ENCODE measurements around the gene LBH. TPM values are rescaled to one million over a fixed set of nuclear protein-coding genes. Genes with fewer than 3 reads are reported as not detected.

The LBH gene
- total RNA-seq, 6 experiments from 2014 or later = 4.3 to 17.6 (median 9.5) TPM

DNA sequence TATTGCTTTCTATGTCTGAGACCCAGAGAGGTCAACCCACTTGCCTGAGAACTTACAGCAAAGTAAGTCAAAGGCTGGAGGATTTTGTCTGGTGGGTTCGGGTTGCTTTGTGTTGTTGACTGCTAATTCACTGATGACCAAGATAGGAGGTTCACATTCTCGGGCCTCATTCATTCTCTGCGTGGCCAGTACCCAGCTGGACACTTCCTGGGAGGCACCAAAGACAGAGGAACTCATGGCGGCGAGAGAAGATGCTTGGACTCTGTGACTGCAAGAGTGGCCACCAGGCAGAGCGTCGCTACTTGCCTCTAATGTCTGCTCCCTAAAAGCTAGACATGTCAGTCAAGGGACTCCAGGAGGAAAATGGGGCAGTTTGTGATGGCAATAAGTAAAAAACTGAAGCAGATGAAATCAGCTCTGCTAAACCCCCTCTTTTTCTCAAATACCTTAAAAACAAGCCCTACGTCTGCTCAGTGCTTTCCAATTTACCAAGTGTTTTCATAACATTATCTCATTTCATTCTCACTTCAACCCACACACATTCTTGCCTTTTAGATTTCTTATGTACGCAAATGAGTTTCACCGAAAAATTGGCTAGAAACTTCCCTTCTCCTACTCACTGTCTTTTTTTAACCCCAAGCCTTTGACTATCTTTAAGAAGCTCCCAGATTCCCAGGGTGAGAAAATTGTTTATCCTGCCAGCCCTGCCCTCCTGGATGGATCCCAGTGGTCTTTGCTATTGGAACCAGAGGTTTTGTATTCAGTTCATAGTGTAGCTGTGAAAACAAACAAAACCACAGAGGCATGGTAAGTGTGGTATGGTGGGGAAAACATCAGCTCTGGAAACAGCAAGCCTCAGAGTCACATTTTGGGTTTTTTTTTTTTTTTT lies 4.9 kb upstream of the LBH start:
- Histone ChIP-seq H3K27me3 (no peaks in the 10 kb centered on the region), H3K4me3 (no peak overlapping the region), H3K36me3 (no peaks in the 10 kb centered on the region), H3K9me3 (no peaks in the 10 kb centered on the region), H3K27ac (peak overlapping the region; percentile 59 to 74 (median 62)), H3K4me1 (no peaks in the 10 kb centered on the region)
- WGBS (ENCODE audit: insufficient coverage, low coverage, low lambda C conversion rate, missing lambda C conversion rate) = 55% methylated on average over 6 of the region's 10 CpGs
- intact Hi-C loops (cut with DNase I) = no loop called here
- DNase-seq (no peak), ATAC-seq (no peak)
- TF ChIP-seq, protein P1, sequence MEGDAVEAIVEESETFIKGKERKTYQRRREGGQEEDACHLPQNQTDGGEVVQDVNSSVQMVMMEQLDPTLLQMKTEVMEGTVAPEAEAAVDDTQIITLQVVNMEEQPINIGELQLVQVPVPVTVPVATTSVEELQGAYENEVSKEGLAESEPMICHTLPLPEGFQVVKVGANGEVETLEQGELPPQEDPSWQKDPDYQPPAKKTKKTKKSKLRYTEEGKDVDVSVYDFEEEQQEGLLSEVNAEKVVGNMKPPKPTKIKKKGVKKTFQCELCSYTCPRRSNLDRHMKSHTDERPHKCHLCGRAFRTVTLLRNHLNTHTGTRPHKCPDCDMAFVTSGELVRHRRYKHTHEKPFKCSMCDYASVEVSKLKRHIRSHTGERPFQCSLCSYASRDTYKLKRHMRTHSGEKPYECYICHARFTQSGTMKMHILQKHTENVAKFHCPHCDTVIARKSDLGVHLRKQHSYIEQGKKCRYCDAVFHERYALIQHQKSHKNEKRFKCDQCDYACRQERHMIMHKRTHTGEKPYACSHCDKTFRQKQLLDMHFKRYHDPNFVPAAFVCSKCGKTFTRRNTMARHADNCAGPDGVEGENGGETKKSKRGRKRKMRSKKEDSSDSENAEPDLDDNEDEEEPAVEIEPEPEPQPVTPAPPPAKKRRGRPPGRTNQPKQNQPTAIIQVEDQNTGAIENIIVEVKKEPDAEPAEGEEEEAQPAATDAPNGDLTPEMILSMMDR (IDR thresholded peaks at IDR 0.05) = no peak
- TF ChIP-seq POLR2A (IDR thresholded peaks at IDR 0.05) = no peak

DNA sequence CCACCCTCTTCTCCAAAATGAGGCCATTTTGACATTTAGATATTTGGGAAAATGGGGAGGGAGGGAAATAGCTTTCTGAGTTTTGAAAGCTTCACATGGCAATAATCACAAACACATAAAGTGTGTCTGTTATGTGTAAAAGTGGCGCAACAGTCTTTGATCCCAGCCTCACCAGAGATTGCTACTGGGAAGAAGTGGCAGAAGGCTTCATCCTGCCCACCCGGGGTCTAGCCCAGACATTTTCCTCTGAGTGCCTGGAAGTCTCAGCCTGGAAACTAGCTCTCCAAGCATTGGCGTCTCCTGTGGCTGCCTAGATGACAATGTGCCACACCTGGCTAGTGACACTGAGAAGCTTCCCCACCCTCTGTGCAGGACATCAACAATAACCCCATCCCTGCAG lies 1.7 kb upstream of the LBH start:
- TF ChIP-seq, protein P1 (IDR thresholded peaks at IDR 0.05) = no peak
- no peak for TF ChIP-seq POLR2A (IDR thresholded peaks at IDR 0.05)
- ATAC-seq = no peak
- no peaks in the 10 kb centered on the region for H3K27me3 ChIP-seq
- H3K4me3 ChIP-seq = no peak overlapping the region
- WGBS (ENCODE audit: insufficient coverage, low coverage, low lambda C conversion rate, missing lambda C conversion rate) = 100% methylated on average over 1 of the region's 3 CpGs
- intact Hi-C loops (cut with DNase I) = no loop called here
- H3K9me3 ChIP-seq = no peaks in the 10 kb centered on the region
- no peak for DNase-seq
- H3K27ac ChIP-seq = no peak overlapping the region
- H3K36me3 ChIP-seq = no peaks in the 10 kb centered on the region
- H3K4me1 ChIP-seq = peaks cover 0 to 5% (median 0%) of the 10 kb centered on the region in 4 donors

DNA sequence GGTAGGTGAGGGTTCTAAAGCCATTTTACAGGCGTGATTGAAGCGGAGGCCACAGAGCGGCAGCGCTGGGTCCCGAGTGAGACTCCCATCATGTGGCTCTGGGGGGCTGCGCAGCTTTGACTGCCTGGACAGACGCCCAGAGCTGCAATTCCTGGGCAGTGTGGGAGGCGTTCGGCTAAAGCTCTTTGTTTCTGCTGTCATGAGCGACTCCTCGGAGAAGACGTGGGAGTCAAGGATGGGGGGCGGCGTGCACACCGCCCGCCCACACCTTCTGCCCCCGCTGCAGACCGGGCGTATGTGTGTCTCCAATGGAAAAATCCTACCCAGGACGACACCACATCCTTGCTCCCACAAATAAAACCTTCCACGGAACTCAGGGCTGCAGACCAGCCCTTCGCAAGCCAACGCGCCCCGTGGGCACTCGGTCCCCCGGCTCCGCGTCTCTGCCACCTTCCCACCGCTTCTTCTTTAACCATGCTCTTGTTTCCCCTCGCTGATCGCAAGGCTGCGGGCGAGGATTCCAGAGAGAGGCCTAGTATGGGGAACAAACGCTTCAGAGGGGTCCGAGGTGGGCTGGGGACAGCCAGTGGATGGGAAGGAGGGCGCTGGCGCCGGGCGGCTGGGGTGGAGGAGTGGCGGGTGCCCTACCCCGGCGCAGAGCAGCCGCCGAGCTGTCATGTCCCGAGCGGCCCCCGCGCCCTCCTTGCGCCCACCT lies 680 bp upstream of the LBH start:
- peak in 2 of 3 donors; percentile 33 to 65 for DNase-seq
- intact Hi-C loops (cut with DNase I) = no loop called here
- TF ChIP-seq, protein P1 (IDR thresholded peaks at IDR 0.05) = no peak
- no peak for TF ChIP-seq POLR2A (IDR thresholded peaks at IDR 0.05)
- Histone ChIP-seq H3K27ac (peak overlapping the region; percentile 29 to 59 (median 52)), H3K36me3 (no peaks in the 10 kb centered on the region), H3K4me3 (peak overlapping the region; percentile 45 to 63 (median 53)), H3K9me3 (no peaks in the 10 kb centered on the region), H3K27me3 (no peaks in the 10 kb centered on the region), H3K4me1 (peaks cover 0 to 5% (median 0%) of the 10 kb centered on the region in 4 donors)
- 14% methylated on average over 23 of the region's 50 CpGs for WGBS (ENCODE audit: insufficient coverage, low coverage, low lambda C conversion rate, missing lambda C conversion rate)
- peak in 1 of 4 donors; percentile 3 for ATAC-seq

DNA sequence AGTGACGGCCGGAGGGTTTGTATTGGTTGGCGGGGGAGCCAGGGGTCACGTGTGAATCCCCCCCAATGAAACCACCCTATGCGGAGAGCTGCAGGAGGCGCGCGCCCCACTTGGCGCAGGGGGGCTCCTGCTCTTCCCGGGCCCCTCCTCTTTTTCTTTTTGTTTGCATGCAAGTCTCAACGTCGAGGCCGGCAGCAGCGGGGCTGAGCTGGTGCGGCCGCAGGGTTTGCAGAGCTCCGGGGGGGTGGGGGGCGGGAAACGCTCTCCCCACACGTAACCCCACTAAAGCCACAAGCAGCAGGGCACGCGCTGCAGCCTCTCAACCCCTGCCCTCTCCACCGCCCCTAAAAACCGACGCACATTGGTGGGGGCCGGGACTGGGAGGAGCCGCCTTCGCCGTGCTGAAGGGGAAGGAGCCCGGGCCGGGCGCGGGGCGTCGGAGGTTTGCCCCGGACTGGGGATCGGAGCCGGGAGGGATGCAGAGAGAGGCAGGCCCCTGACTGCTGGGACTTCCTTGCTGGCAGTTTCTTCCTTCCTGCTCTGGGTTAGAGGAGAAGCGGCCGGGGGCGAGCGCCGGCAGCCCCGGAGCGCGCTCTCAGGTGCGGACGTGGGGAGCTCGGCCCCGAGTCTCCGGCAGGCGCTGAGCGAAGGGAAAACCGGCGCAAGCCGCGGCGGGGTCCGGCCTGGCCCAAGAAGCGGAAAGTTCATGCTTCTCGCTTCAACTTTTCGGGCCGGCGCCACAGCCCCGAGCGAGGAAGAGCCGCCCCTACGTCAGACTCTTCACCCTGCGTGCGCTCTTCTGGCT lies 864 bp downstream of the LBH start:
- intact Hi-C loops (cut with DNase I) = no loop called here
- peak overlapping the region; percentile 49 to 74 (median 67) for H3K27ac ChIP-seq
- H3K36me3 ChIP-seq = no peaks in the 10 kb centered on the region
- peak in 2 of 3 donors; percentile 50 to 64 for DNase-seq
- no peaks in the 10 kb centered on the region for H3K9me3 ChIP-seq
- WGBS (ENCODE audit: insufficient coverage, low coverage, low lambda C conversion rate, missing lambda C conversion rate) = 0% methylated on average over 20 of the region's 70 CpGs
- ATAC-seq = peak; percentile 27 to 53 (median 40)
- TF ChIP-seq POLR2A (IDR thresholded peaks at IDR 0.05) = no peak
- TF ChIP-seq, protein P1 (IDR thresholded peaks at IDR 0.05) = no peak
- H3K4me1 ChIP-seq = peaks cover 0 to 5% (median 0%) of the 10 kb centered on the region in 4 donors
- H3K27me3 ChIP-seq = no peaks in the 10 kb centered on the region
- peak overlapping the region; percentile 45 to 63 (median 53) for H3K4me3 ChIP-seq

All from right lobe of liver (tissue), 6 donors.